ENCODE results near the gene SNRPE. TPM values are rescaled to one million over a fixed set of nuclear protein-coding genes. Genes with fewer than 3 reads are reported as not detected.

The SNRPE gene
- total RNA-seq (10 to 100 TPM; 25.5 to 51.4 (median 41.6) TPM), polyA plus RNA-seq (10 to 100 TPM; 37.5 to 67.9 TPM)

DNA sequence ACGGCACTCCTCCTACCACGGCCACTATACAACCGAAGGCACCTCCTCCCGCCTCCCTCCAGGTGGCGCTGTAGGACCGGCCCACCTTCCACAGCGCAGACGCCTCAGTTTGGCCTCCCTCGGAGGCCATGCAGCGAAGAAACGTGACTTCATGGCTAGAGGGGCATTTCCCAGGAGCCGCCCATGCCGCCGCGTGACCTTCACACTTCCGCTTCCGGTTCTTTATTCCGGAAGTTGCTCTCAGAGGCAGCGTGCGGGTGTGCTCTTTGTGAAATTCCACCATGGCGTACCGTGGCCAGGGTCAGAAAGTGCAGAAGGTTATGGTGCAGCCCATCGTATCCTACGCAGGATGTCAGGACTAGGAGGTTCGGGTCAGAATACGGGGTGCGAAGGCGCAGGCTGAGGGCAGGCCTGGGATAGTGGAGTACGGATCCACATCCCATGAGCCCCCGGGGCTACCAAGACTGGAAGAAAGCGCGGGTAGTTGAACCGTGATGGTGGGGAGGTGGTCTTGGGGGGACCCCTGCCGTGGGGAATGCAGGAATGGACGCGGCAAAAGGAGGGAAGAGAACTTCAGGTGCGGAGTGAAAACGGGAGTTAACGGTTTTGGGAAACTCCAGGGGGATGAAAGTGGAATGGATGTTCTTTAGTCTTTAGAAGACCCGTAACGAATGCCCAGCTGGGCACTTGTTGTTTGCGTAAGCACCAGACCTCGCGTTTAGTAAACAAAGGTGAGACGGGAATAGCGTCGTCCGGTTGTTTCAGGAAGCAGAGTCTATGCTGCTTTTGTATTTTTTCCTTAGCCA is at the start of gene SNRPE:
TSS of gene SNRPE (plus strand) at position 221 of the 806 bp plus-strand sequence. CDS start at position 282, 61 bp downstream.
- WGBS, 2 donors: 0% methylated on average over 46 to 48 of the region's 48 CpGs
- FAIRE-seq: peak; percentile 77
- Histone ChIP-seq H3K27me3 (no peaks in the 10 kb centered on the region), H3K9me3 (no peaks in the 10 kb centered on the region), H3K27ac (peak within 1 kb of the TSS; percentile 57 to 82 (median 78)), H3K36me3 (peaks cover 3 to 24% (median 11%) of the 10 kb centered on the region in 3 donors), H3K4me3 (peak within 1 kb of the TSS; percentile 53 to 94 (median 70)), H3K4me1 (peaks cover 9 to 15% (median 11%) of the 10 kb centered on the region in 3 donors)
- TF ChIP-seq, protein P1, sequence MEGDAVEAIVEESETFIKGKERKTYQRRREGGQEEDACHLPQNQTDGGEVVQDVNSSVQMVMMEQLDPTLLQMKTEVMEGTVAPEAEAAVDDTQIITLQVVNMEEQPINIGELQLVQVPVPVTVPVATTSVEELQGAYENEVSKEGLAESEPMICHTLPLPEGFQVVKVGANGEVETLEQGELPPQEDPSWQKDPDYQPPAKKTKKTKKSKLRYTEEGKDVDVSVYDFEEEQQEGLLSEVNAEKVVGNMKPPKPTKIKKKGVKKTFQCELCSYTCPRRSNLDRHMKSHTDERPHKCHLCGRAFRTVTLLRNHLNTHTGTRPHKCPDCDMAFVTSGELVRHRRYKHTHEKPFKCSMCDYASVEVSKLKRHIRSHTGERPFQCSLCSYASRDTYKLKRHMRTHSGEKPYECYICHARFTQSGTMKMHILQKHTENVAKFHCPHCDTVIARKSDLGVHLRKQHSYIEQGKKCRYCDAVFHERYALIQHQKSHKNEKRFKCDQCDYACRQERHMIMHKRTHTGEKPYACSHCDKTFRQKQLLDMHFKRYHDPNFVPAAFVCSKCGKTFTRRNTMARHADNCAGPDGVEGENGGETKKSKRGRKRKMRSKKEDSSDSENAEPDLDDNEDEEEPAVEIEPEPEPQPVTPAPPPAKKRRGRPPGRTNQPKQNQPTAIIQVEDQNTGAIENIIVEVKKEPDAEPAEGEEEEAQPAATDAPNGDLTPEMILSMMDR (IDR thresholded peaks at IDR 0.05): peak; percentile 78 to 96 (median 91)
- DNase-seq: peak; percentile 94 to 98 (median 96)
- intact Hi-C loops (cut with DNase I): no loop called here
- ATAC-seq: peak; percentile 93 to 99 (median 97)

DNA sequence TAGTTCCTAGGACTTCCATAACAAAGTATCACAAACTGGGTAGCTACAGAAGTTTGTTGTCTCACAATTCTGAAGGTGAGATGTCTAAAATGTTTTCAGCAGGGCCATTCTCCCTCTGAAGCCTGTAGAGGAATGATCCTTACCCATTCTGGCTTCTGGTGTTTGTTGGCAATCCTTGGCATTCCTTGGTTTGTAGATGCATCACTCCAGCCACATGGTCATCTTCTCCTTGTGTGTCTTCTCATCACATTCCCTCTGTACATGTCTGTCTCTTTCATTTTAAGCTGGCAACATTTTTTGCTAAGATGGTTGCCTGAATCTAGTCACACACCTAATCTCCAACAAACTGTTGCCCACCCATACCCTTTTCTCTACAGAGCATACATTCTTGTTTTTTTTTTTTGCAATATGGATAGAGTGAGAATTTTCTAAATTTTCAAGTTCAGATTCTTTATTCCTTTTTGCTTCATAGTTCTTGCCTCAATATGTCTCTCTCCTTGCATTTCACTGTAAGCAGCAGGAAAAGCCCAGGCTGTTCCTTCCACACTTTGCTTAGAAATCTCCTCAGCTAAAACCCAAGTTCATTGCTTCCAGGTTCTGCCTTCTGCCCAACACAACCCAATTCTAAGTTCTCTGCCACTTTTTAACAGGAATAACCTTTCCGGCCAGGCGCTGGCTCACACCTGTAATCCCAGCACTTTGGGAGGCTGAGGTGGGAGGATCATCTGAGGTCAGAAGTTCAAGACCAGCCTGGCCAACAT is 47.6 kb upstream of the SNRPE start:
- 97 to 100% methylated on average over 2 of the region's 2 CpGs for WGBS, 2 donors
- H3K36me3 ChIP-seq: peaks cover 0 to 37% (median 6%) of the 10 kb centered on the region in 3 donors
- ATAC-seq: no peak

DNA sequence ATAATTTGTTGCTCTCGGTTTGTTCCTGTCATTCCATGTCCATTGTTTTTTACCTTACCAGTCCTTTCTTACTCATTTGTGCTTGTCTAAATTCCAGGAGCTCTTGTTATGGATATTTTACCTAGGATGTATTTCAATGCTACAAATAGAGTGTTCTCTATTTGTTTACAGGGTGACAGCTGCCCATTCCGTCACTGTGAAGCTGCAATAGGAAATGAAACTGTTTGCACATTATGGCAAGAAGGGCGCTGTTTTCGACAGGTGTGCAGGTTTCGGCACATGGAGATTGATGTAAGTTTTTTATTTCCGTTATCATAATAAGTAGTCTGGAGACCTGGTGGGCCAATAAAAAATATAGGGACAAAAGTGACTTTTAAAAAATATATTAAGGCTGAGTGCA is 43.0 kb upstream of the SNRPE start:
- intact Hi-C loops (cut with DNase I): no loop called here

More for the DNA sequence above, 47.6 kb upstream of the SNRPE start:
- H3K9me3 ChIP-seq: no peaks in the 10 kb centered on the region
- no peak for DNase-seq
- intact Hi-C loops (cut with DNase I): no loop called here
- no peak overlapping the region for H3K4me3 ChIP-seq
- H3K27ac ChIP-seq: no peak overlapping the region
- no peak for FAIRE-seq
- no peaks in the 10 kb centered on the region for H3K4me1 ChIP-seq
- TF ChIP-seq, protein P1 (IDR thresholded peaks at IDR 0.05): no peak
- no peaks in the 10 kb centered on the region for H3K27me3 ChIP-seq

DNA sequence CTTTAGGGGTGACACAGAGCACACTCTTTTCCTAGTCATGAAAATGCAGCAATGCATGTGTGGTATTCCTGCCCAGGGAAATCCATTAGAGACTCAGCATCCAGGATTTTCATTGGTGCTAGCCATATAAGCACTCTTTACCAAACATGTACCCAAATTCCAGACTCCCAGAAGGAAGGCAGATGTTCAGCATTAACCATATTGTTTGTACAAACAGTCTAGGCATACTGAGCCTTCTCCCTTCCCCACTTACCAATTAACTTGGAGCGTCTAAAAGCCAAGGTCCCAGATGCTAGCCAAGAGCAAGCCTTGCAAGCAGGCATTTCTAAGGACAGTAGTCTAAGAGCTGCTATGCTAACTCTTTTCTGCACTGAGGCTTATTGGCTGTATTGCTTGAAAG is 38.1 kb upstream of the SNRPE start:
- TF ChIP-seq, protein P1 (IDR thresholded peaks at IDR 0.05): no peak
- ATAC-seq (no peak), FAIRE-seq (no peak), DNase-seq (no peak)
- Histone ChIP-seq H3K4me1 (no peaks in the 10 kb centered on the region), H3K36me3 (peaks cover 2 to 44% (median 5%) of the 10 kb centered on the region in 3 donors), H3K9me3 (no peaks in the 10 kb centered on the region), H3K27ac (no peak overlapping the region), H3K27me3 (no peaks in the 10 kb centered on the region), H3K4me3 (no peak overlapping the region)
- intact Hi-C loops (cut with DNase I): no loop called here
- WGBS, 2 donors: 65 to 76% methylated on average over 1 of the region's 1 CpG

More for the DNA sequence above, 43.0 kb upstream of the SNRPE start:
- Histone ChIP-seq H3K27me3 (no peaks in the 10 kb centered on the region), H3K4me1 (no peaks in the 10 kb centered on the region), H3K9me3 (no peaks in the 10 kb centered on the region), H3K36me3 (peaks cover 2 to 66% (median 6%) of the 10 kb centered on the region in 3 donors), H3K4me3 (no peak overlapping the region), H3K27ac (no peak overlapping the region)
- no peak for DNase-seq
- TF ChIP-seq, protein P1 (IDR thresholded peaks at IDR 0.05): no peak
- FAIRE-seq: no peak
- WGBS, 2 donors: 94 to 97% methylated on average over 6 of the region's 6 CpGs
- ATAC-seq: no peak
